Dermis microvascular lymphatic vessel endothelial cell (primary cell): ENCODE data around the gene DNAJC18. TPM values are rescaled to one million over a fixed set of nuclear protein-coding genes. Genes with fewer than 3 reads are reported as not detected.
"Not testable (repeated sequence)": the region's sequence is repeated elsewhere in the genome, so short reads cannot be mapped to it uniquely, and the experiment has no call there.

Experiments
- DNase-seq, 2 donors: peaks; one replicate each; pipeline versions ENCODE4 v3.0.0 to v3.0.0-alpha.2; 2010; ENCODE audit warnings: low read depth in 2 of 2
- total RNA-seq: library from RNA; depleted of rRNA; stranded (reverse); fragments of >200 nt; gene quantifications from 2 replicates; pipeline ENCODE4 v1.2.1, GENCODE V29; 2014

DNAJC18 gene
- total RNA-seq, 1 donor from 2014 or later, result 5.9 TPM

GRCh38 chr5:139389701-139390638 lies 49.4 kb downstream of the DNAJC18 start, which contains the start of gene MZB1:
MZB1 (minus strand) TSS chr5:139389913; CDS start chr5:139389856, 57 bp downstream.
- no peak for DNase-seq

- peak in 1 of 2 donors; percentile 55 for DNase-seq
Observed at GRCh38 chr5:139388198-139388821, 51.0 kb downstream of the DNAJC18 start.

DNA sequence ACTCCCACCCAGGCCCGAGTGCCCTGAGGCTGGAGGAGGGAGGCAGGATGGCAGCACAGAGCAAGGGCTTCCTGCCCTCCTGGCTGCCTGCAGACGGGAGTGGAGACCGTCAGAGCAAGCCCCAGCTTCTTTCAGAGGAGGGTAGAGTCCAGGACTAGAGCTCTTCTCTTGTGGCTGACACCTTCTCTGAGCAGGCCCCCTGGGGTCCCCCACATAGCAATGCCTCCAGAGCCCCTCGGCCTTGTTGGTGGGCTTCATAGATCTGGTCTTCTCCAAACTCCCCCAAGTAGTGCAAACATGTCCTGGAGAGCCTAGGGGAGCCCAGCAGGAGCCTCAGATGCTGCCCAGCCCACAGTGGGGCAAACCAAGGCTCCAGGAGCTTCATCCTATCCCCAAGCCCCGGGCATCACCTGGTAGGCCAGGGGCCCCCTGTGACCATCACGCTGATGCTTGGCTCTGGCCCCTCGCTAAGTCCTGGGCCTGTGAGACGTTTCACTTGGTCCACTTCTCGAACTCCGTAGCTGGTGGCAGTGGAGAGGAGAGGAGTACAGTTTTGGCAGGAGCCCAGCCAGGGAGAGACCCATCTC lies 51.6 kb downstream of the DNAJC18 start:
- DNase-seq, result no peak

GRCh38 chr5:139386956-139387355 lies 52.4 kb downstream of the DNAJC18 start:
- DNase-seq, result not testable (repeated sequence)

DNA sequence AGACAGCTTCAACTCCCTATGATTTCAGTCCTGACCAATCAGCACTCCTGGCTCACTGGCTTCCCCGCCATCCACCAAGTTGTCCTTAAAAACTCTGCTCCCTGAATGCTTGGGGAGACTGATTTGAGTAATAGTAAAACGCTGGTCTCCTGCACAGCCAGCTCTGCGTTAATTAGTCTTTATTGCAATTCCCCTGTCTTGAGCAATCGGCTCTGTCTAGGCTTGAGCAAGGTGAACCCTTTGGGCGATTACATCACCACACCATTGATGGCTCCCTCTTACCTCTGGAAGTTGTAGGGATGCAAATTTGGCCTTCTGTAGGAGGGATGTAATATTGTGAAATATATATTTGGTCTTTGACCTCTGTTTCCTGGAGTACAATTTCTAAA lies 53.3 kb downstream of the DNAJC18 start:
- no peak for DNase-seq

DNA sequence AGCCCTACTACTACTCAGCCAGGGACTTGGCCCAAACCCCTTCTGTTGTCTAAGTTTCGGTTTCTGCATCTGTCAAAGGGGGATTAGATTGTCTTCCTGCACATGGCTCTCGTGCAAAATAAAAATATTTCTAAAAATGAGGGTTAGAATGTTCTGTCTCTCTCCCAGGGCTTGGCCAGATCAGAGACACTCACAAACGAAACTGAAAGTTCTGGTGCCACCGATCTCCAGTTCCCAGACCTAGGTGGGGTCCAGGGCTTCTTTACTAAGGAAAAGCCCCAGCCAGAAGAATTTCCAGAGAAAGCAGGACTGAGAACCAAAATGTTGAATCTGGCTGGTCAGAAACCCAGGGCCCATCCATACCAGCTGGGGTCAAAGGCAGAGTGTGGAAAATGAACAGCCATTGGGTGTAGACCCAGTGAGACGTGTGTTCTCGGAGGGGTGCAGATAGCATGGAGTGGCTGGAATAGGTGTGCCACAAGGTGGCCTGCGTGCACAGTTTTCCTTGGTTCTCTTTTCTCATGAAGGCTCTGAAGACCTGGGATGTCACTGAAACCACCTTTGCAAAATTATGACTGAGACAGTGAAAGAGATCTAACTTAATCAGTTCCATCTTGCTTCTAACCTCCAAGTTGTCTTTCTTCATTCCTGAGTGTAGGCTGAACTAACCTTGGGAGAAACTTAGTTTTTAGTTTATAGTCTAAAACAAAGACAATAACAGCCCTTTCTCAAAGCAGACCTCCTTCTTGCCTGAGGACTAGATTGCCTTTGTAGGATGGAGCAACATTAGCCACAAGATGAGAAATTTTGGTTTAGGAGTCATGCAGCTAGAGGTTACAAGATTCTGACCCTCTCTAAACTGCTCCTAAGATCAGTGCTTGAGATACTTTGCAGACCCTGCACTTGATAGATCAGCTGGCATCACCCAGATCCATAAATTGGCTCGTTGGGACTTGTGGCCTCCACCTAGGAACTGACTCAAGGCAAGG lies 54.0 kb downstream of the DNAJC18 start:
- no peak for DNase-seq

- no peak for DNase-seq
Observed at GRCh38 chr5:139384591-139385051, 54.7 kb downstream of the DNAJC18 start.

DNA sequence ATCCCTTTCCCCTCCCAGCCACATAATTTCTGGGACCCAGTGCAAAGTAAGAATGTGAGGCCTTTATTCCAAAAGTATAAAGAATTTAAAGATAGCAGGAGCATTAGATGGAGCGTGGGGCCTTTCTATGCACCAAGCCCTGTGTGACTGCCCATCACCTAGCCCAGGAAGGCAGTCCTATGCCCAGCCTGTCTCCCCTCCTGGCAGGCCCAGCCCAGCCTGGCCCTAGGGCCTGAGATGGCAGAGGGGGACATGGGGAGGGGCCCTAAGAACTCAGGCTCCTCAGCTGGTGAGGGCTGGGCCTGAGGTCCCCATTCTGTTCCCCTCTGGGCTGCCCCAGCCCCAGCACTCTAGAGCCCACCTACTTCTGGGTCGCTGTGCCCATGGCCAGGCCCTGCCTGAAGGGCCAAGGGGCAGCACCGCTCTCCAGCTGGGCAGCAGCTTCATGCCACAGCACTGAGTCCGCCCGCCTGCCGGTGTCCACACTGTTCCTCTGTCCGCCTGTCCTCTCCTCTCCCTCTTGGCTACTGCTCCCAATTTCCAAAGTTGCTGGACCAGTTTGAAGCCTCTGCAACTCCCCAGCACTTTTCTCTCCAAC lies 55.2 kb downstream of the DNAJC18 start:
- no peak for DNase-seq

DNA sequence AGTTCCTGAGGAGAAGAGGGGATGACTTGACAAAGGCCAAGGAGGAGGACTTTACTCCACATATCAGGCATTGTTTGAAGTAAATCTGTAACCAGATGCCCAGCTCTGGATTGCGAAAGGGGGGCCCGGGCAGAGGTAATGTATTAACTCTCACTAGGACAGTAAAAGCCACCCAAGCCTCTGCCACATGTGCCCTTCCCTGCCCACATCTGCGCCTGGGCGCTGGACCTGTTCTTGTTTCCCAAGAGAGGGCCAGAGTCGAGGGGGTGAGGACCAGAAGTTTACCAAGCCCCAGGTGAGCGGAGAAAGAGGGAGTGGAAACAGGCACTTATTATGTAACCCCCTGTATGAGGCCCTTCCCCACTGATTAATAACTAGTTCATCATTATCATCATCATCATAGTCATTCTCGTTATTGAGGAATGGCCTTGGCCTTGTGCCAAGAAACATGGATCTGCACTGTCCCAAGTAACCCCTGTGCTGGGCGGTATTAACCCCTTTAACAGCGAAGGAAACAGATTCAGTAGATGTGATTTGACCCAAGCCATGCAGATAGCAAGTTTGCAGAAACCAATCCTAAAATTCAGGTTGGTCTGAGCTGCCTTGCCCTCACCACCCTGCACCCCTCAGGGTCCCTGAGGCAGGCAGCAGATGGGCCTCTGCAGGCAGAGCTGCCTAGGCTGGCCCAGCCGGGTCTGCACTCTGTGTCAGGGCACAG lies 55.9 kb downstream of the DNAJC18 start, which contains the start of gene SLC23A1:
Gene SLC23A1, minus strand, starts transcription at position 23 of the 718 bp plus-strand sequence. CDS start 44 bp downstream, outside the sequence.
- no peak for DNase-seq

DNA sequence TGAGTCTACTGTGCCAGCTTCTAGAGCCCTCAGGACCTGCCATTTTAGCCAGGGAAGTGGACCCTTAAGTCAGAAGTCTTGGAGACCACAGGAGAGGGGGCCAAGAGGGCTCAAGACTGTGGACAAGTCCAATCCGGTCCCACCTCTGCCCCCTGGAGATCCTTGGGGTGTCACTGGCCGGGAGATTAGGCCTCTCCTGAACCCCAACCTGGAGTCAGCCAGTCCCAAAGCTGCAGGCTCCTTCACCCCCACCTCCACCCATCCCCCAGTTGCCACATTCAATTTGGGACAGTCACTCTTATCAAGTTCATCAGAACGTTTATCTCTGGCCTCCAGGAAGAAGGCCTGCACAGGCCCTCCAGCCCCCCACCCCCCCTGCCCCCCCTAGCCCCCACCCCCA lies 56.5 kb downstream of the DNAJC18 start:
- no peak for DNase-seq

DNA sequence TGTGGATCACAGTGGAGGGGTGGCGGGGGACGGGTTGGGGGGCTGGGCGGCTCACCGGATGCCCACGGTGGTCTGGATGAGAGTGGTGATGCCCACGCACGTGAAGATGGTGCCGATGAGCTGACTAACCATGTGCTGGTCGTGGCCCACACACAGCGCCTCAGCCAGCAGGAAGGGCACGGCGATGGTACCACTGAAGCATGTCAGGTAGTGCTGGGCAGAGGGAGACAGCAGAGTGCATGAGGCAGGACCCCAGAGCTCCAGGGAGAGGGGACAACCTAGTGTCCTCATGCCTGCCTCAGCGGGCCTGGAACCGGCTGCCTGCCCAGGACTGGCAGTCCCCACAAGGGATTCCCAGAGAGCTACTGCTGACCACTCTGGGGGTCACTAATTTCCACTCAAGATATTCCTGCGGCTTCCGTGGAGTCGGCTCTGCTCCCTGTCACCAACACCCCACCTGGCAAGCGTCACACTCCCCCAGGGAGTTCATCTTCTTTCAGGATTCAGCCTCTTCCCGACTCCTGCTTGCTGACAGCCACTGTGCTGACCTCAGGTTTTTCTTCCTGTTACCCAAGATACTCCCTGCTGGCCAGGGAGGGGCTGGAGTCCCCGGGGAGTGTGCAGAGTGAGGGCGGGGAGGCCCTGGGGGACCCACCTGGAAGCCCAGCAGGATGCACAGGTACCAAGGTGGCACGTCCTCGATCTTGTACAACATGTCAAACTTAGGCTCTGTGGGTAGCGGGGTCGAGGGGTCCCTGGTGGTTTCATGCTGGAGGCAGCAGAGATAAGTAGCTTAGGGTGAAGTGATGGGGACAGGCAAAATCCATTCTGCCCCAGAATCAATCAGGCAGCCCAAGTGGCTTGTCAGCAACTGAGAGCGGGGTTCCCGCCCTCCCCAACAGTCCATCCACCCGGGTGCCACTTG lies 57.2 kb downstream of the DNAJC18 start:
- no peak for DNase-seq

GRCh38 chr5:139379626-139380449 lies 59.5 kb downstream of the DNAJC18 start:
- DNase-seq, result no peak

DNA sequence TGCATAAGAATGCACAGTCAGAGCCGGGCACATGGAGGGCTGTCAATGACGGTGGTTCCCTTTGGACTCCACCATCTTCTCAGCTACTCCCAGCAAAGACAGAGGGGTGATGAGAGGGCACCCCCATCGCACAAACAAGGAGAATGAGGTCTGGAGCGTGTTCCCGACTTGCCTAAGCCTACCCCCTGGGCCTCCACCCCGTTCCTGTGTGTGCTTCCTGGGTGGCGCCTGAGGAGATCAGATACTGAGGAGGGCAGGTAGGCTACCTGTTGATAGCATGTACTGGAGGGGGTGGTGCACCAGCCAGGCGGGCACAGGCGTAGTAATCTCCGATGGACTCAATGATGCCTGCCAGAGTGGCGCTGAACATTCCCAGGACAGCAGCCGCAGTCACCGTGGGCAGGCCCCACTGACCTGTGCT lies 60.4 kb downstream of the DNAJC18 start:
- DNase-seq, result no peak

- DNase-seq, result no peak
Observed at GRCh38 chr5:139378101-139378825, 61.1 kb downstream of the DNAJC18 start.

DNA sequence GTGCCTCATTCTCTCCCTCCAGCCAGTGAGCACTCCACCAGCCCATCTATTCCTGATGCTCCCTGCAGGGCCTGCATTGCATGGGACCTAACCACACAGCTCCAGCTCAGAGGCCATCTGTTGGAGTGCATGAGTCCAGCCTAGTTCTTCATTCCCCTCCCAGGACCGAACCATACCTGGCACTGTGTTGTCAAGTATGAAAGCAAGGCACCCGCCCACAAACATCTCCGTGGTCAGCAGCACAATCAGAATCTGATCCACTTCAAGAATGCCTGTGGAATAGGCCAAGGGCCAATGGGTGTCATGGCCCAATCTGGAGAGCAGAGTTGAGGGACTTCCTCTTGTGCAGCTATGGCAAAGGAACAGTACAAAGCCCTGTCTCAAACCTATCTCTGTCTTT lies 62.1 kb downstream of the DNAJC18 start:
- DNase-seq, result no peak

- no peak for DNase-seq
Observed at GRCh38 chr5:139376364-139376763, 63.0 kb downstream of the DNAJC18 start.

GRCh38 chr5:139374909-139375308 lies 64.4 kb downstream of the DNAJC18 start:
- DNase-seq, result no peak
